NK-92 (cell line): ENCODE data around the gene MROH8.

Experiments used
- DNase-seq: peaks from one replicate; lab custom pipeline; 2025; ENCODE audit not compliant: unreplicated experiment; lab: John Stamatoyannopoulos, UW

Gene MROH8

DNA sequence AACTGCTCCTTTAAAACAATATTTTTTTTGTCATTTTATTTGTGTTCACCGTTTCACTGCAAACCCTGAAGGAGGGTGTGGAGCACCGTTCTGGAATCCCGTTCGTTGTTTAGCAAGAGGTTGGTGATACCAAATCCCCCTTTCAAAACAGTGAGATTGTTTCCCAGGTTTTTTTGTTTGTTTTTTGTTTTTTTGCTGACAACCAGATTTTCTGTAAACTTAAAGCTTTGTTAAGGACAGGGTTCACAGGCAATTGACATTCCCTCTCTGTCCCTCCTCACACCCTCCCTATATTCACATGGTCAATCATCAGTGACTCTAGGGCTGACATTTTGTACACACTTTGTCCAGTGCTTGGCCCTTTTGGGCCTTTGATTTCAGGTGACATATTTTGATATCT, 21.0 kb upstream of the MROH8 start:
- no peak for DNase-seq

DNA sequence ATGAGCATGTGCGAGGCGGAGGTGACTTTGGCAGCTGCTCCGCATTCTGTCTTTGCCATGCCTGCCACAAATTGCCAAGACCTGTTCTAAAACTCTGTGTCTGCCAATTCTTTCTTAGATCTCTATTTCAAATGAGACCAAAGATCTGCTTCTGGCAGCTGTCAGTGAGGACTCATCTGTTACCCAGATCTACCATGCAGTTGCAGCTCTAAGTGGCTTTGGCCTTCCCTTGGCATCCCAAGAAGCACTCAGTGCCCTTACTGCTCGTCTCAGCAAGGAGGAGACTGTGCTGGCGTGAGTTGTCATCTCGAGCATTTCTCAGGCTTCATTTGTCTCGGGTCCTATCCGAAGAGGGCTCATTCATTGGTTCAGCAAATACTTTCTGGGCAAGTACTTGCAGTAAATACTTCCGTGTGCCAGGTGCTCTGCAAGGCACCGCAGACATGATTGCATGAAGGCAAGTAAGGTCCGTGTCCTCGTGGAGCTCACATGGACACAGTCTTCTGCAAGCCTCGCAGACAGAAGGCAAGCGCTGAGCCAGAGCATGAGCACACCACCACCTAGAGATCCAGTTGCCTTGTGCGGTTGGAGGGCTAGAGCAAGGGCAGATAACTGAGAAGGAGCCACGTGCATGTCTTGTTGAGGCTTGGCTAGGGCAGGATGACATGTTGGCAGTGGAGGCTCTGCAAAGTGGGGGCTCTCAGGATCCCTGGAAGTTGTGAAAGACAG, 19.7 kb upstream of the MROH8 start:
- DNase-seq: no peak

DNA sequence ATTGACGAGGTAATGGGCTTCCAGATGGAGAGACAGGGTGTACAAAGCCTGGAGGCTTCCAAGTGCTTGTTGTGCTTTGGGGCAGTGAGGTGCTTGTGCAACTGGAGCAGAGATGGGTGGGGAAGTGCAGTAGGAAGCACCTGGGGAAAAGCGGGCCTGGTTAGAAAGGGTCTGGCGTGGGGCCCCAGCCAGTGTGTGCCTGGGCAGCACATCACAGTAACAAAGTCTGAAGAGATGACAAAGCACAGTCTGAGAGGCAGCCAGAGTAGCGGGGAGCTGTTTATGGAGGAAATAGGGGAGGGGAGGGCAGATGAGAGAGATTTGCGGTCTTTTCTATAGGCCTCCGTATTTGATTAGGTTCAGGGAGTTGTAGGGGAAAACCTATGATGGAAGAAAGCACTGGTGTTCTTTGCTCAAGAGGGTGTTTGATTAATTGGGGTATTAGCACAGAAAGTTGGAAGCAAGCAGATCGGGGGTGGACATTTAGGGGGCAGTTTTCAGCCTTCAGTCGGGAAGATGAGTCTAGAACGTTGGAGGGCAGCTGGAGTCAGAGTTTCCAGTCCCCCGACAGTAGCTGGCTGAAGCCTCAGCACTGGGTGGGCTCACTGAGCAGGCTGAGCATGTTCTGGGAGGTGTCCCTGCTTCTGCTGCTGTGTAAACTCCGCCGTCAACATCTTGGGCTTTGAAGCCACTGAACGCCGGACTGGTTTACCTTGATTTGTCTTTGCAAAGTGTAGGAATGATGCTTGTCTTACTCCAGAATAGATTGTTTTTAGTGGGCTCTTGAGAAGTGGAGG, 15.5 kb upstream of the MROH8 start:
- no peak for DNase-seq

DNA sequence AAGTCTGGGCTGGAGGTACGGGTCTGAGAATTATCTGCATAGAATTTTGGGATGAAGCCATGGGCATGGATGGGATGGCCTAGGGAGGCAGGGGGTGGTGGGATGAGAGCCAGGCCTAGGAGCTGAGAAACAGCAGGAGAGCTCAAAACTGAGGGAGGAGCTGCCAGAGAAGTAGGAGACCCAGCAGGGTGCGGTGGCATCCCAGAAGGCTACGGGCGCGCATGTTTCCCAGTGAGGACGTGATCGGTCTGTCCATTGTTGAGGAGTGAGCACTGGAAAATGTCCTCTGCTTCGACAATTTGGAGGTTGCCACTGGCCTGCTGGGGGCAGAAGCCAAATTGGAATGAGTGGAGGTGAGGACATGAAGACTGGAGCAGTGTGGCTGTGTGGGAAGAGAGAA, 14.5 kb upstream of the MROH8 start:
- no peak for DNase-seq

DNA sequence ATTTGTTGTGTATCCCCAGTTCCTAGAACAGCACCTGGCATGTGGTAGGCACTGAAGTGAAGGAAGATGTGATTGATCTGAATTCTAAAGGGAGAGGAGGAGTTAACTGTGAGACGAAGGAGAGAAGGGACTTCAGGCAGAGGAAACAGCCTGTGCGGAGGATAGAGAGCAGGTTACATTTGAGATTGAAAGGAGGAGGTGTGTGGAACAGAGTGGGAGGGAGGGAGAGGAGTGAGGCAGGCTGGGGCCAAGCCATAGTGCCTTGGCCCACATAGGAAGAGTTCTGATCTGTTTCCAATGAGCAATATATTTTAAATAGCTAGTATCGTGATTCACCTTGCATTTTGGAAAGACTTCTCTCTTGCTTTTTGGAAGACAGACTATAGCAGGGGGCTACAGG, 13.9 kb upstream of the MROH8 start:
- no peak for DNase-seq

DNA sequence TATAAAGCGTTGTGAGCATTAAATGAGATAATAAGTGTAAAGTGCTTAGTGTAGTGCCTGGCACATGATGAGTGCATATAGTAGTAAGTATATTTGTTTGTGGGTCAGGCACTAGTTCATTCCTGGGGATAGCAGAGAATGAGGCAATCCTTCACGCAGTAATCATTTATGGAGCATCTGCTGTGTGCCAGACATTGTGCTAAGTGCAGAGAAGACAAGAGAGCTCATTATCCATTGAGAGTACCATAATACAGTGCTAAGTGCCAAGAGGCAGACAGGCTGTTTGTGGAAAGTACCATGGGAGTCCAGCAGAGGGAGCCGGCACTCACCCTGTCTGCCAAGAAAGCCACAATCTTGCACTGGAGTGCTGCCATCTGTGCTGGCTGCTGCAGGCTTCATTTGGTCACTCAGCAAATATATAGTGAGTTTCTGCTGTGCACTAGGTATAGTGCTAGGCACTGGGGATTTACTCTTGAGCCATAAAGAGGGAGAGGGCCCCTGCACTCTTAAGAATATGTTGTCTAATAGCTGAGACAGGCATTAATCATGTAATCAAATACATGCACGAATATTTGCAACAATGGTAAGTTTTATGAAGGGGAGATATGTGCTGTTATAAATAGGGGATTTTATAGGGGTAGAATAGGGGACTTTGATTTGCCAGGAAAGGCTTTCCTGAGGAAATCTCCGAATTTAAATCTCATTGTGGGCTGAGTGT, 12.9 kb upstream of the MROH8 start:
- DNase-seq: no peak

DNA sequence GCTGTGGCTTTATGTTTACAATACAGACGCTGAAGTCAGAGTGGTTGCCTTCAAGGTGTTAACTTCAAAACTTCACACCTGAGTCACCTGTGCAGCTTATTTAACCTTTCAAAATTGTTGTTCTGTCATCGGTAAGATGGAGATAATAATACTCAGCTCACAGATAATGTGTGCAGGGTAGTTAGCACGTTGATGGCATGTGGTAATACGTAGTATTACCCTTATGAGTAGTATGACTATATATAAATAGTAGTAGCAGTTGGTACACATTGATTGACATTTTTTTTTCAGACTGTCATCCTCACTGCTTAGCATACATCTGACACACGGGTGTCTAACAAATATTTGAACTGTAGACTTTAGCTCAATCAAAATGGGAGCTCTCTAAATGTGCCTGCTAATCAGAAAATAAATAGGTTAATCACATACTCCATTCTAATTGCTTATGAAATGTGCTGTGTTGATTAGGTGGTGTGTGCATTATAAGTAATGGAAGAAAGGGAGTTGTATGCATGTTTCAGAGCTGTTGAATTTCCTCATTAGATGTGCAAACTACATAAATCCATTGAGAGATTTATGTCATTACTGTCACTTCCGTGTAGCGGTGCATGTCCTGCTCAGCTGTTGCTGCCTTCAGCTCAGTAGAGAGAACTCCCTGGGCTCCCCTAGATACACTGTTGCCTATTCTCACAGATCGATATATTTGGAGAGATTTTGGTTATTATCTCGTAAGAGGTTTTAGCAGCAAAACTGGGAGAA, 11.2 kb upstream of the MROH8 start:
- DNase-seq: no peak

DNA sequence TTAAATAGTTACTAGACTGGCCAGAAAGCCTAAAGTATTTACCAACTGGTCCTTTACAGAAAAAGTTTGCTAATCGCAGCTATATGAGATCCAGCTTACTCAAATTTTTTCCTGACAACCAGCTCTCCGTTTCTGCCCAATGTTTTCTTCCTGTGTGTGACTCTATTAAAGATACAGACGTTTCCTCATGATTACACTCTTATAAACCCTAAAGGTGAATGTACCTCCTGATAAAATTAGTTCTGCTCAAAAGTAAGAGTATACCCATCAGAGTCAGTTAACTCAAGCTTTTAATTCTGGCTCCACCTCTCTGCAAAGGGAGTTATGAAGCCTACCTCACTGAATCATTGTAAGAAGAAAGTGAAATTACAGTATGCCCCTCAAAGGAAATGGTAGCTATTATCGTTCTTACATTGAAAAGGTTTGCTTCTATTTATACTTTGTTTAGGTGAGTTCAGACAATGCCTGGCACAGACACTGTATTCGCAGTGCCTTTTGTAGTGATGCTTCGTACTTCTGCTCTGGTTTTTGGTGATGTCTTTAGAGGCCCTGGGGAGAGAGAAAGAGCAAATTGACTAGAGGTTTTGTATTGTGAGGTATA, 10.2 kb upstream of the MROH8 start:
- DNase-seq: no peak

DNA sequence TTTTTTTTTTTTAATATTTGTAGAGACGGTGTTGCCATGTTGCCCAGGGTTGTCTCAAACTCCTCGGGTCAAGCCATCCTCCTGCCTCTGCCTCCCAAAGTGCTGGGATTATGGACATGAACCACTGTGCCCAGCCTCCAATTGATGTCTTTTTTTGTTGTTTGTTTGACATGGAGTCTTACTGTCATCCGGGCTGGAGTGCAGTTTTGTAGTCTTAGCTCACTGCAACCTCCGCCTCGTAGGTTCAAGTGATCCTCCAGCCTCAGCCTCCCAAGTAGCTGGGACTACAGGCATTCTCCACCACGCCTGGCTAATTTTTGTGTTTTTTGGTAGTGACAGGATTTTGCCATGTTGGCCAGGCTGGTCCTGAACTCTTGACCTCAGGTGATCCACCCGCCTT, 9.4 kb upstream of the MROH8 start:
- no peak for DNase-seq

DNA sequence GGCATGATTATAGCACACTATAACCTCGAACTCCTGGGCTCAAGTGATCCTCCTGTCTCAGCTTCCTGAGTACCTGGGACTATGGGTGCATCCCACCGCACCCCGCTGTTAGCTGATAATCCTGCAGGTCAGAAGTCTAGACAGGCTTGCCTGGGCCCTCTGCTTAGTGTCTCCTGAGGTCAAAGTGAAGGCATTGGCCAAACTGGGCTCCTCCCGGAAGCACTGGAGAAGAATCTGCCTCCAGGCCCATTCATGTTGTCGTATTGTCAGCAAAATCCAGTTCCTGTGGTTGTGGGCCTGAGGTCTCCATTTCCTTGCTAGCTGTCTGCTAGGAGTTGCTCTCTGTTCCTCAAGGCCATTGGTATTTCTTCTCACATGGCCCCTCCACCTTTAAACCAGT, 6.3 kb upstream of the MROH8 start:
- no peak for DNase-seq

DNA sequence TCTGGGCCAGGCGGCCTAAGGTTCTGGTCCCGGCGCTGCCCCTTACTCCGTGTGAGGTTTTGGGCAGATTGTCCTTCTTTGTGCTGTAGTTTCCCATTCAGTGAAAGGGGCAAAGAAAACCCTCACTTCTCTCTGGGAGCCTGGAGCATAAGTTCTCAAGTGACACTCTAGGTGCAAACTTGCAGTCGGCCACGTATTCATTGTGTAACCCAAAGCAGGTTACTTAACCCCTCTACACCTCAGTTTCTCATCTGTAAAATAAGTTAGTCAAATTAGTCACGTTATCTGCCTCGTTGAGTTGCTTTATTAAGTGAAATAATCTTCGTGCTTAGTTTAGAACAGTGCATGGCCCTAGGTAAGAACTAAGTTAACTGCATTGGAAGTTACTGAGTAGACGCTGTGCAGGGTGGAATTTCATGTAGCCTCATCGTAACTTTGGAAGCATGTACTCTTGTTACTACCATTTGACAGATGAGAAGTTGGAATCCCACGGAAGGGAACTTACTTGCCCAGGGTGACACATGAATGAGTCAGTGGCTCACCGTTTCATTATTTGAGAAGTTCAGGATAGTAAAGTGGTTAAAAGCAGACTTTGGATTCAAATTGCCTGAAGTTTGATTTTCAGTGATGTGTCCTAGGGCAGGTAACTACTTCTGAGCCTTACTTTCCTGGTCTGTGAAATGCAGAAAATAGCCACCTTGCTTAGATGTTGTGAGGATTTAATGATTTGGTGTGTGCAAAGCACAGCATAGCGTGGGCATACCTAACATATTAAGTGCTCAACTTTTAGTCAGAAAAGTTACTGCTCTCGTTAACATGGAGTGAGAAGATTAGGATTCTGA, 556 bp upstream of the MROH8 start:
- DNase-seq: no peak

DNA sequence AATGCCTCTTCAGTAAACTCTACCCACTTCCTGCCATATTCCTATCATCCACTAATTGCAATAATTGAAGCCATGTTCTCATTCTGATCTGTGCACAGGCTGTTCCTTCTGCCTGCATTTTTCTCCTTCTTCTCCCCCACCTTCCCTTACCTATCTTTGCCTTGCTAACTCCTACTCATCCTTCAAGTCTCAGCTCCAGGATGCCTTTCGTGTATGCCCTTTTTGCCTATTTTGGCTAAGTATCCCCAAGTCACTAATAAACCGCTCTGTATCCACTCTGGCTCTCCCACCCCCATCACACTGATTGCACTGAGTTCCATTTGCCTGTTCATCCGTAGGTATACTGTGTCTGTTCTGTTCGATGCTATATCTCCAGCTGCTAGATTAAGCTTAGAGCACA, 6.5 kb downstream of the MROH8 start:
- no peak for DNase-seq

DNA sequence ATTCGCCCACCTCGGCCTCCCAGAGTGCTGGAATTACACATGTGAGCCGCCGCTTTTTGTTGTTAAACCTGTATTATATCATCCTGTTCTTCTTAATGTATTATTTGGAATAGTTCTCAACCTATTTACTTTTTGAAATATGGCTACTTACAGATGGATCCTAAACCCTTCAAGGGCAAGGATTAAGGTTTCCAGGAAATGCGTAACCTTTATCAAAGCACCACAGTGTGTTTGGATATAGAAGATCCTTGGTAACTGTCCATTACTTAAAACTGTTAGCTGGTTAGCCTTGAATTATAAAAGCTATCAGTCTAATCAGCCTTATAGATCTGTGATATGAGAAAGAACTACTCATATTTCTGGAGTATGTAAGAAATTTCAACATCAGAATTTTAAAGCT, 12.5 kb downstream of the MROH8 start:
- DNase-seq: no peak

DNA sequence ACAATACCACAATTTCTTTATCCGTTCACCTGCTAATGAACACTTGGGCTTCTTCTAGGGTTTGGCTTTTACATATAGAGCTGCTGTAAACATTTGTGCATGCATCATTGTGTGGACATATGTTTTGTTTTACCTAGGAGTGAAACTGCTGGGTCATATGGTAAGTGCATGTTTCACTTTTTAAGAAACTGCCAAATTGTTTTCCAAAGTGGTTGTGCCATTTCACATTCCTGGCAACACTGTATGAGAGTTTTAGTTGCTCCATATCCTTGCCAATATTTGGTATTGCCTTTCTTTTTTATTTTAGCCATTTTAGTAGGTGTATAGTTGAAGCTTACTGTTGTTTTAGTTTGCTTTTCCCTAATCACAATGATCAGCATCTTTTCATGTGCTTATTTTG, 14.3 kb downstream of the MROH8 start:
- DNase-seq: no peak

DNA sequence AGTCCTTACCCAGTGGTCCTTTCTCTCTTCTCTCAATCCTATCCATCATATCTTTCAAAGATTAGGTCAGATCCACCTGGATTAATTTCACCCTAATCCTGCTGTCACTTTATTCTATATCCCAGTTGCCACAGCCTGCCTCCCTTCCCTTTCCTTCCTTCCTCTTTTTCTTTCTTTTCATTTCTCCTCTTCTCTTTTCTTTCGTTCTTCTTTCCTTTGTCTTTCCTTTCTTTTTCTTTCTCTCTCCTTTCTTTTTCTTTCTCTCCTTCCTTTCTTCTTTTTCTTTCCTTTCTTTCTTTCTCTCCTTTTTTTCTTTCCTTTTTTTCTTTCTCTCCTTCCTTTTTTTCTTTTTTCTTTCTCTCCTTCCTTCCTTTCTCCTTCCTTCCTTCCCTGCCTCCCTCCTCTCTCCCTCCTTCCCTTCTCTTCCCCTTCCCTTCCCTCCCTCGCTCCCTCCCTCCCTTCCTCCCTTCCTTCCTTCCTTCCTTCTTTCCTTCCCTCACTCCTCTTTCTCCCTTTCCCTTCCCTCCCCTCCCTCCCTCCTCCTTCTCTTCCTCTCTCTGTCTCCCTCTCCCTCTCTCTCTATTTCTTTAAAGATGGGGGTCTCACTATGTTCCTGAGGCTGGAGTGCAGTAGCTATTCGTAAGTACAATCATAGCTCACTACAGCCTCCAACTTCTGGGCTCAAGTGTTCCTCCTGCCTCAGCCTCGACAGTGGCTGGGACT, 15.4 kb downstream of the MROH8 start:
- no peak for DNase-seq

DNA sequence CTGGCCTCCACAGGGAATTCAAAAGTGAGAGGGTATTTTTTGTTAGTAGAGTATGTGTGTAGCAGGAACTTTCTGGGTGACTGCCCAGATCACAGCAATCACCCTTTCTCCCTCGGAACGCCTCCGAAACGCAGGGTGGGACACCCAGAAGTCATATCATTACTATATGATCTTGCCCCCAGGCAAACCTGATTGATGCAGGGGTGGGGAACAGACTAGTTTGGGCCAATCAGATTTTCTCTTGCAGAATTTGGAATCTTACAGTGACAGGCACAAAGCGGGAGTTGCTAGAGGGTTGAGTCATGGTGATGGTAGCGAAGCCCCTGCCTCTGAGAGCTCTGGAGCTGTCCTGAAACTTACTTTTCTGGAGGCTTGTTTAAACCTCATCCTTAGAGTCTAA, 16.7 kb downstream of the MROH8 start:
- DNase-seq: no peak

DNA sequence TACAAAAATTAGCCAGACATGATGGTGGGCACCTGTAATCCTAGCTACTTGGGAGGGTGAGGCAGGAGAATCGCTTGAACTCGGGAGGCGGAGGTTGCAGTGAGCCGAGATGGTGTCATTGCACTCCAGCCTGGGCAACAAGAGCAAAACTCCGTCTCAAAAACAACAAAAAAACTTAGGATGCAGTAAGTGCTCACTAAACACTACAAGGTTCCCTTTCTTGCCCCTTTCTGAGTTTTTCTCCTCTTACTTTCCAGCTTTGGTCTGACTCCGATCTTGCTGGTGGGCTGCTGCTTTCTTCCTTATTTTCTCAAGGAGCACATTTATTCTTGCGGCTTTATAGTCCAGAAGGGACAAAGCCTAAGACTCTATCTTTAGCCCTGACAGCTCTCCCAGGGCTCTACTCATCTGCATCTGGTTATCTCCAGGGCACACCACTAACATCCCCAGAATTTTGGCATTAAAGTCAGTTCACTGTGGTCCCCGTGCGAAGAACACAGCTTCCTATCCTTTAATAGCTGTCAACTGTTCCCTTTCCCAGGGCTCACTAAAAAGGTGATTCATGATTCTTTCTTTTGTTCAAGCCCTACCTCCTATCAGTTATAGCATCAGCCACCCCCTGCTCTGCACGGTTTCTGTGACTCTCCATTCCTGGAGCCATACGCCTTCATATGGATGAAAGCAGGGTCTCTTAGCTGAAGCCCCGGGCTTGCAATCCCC, 17.4 kb downstream of the MROH8 start:
- no peak for DNase-seq

DNA sequence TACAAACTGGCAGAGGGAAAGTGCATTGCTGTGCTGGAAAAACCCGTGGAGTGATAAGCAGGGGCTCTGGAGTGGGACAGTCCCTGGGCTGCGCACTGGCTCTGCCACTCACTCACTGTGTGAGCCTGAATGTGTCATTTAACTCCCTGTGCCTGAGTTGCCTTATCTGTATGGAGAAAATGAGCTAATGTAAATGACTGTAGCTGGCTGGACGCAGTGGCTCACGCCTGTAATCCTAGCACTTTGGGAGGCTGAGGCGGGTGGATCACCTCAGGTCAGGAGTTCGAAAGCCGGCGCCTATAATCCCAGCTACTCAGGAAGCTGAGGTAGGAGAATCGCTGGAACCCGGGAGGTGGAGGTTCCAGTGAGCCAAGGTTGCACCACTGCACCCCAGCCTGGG, 18.7 kb downstream of the MROH8 start:
- DNase-seq: no peak

DNA sequence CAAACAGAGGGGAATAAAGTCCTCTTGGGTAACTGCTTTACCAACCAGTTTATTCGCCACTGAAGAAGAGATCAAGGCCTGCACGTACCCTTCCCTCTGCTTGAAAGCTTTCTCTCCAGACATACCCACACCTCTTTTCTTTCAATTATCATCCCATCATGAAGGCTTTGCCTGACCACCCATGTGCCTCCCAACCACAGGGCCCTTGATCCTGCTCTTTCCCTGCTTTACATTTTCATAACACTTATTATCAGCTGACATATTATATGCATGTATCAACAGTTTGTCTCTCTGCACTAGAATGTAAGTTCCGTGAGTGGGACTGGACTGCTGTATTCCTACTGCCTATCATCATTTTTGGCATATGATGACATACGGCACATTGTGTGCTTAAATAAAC, 21.1 kb downstream of the MROH8 start:
- no peak for DNase-seq
